ENCODE measurements around the gene NRN1L.

NRN1L gene

GRCh38 chr16:67842509-67843342 lies 42.0 kb upstream of the NRN1L start:
- Histone ChIP-seq H3K27me3 (no peaks in the 10 kb centered on the region), H3K9me3 (no peaks in the 10 kb centered on the region), H3K4me3 (peak overlapping the region; percentile 66 to 81), H3K4me1 (peaks cover 15 to 45% (median 35%) of the 10 kb centered on the region in 4 donors), H3K36me3 (no peaks in the 10 kb centered on the region), H3K27ac (peak overlapping the region; percentile 97 to 99)
- intact Hi-C loops (cut with DNase I; ENCODE audit: low total_unique reads) = no loop called here
- peak in 1 of 2 experiments; percentile 15 for TF ChIP-seq CTCF (IDR thresholded peaks at IDR 0.05)
- DNase-seq = peak; percentile 50 to 76

- intact Hi-C loops (cut with DNase I; ENCODE audit: low total_unique reads) = no loop called here
- Histone ChIP-seq H3K4me1 (peaks cover 15 to 52% (median 42%) of the 10 kb centered on the region in 4 donors), H3K27me3 (no peaks in the 10 kb centered on the region), H3K27ac (peak overlapping the region; percentile 97 to 99), H3K9me3 (no peaks in the 10 kb centered on the region), H3K36me3 (no peaks in the 10 kb centered on the region), H3K4me3 (peak overlapping the region; percentile 66 to 81)
- DNase-seq = no peak
- TF ChIP-seq CTCF (IDR thresholded peaks at IDR 0.05) = no peak
These were observed 41.3 kb upstream of the NRN1L start for GRCh38 chr16:67843343-67843765.

- intact Hi-C loops (cut with DNase I; ENCODE audit: low total_unique reads) = no loop called here
- Histone ChIP-seq H3K4me3 (peak overlapping the region; percentile 66 to 81), H3K27me3 (no peaks in the 10 kb centered on the region), H3K4me1 (peaks cover 15 to 61% (median 49%) of the 10 kb centered on the region in 4 donors), H3K9me3 (no peaks in the 10 kb centered on the region), H3K27ac (peak overlapping the region; percentile 97 to 99), H3K36me3 (no peaks in the 10 kb centered on the region)
- TF ChIP-seq CTCF (IDR thresholded peaks at IDR 0.05) = peak in 1 of 2 experiments; percentile 15
- DNase-seq = no peak
These were observed 40.2 kb upstream of the NRN1L start for GRCh38 chr16:67844497-67844896.

- no peaks in the 10 kb centered on the region for H3K36me3 ChIP-seq
- peak overlapping the region; percentile 97 to 99 for H3K27ac ChIP-seq
- DNase-seq = no peak
- no peak for TF ChIP-seq CTCF (IDR thresholded peaks at IDR 0.05)
- H3K27me3 ChIP-seq = no peaks in the 10 kb centered on the region
- no peaks in the 10 kb centered on the region for H3K9me3 ChIP-seq
- intact Hi-C loops (cut with DNase I; ENCODE audit: low total_unique reads) = no loop called here
- peak overlapping the region; percentile 73 to 80 for H3K4me3 ChIP-seq
- H3K4me1 ChIP-seq = peaks cover 15 to 64% (median 51%) of the 10 kb centered on the region in 4 donors
These were observed 39.2 kb upstream of the NRN1L start for GRCh38 chr16:67845291-67846062.

GRCh38 chr16:67846063-67846319 lies 38.7 kb upstream of the NRN1L start:
- Histone ChIP-seq H3K4me3 (peak overlapping the region; percentile 73 to 80), H3K27me3 (no peaks in the 10 kb centered on the region), H3K9me3 (no peaks in the 10 kb centered on the region), H3K4me1 (peaks cover 15 to 69% (median 51%) of the 10 kb centered on the region in 4 donors), H3K27ac (peak overlapping the region; percentile 97 to 99), H3K36me3 (no peaks in the 10 kb centered on the region)
- intact Hi-C loops (cut with DNase I; ENCODE audit: low total_unique reads) = no loop called here
- no peak for DNase-seq
- TF ChIP-seq CTCF (IDR thresholded peaks at IDR 0.05) = no peak

All from tibial artery (tissue), 4 donors.